SU-DHL-6 (cell line): ENCODE measurements around the gene CAPN12.

Source experiments
- H2AFZ ChIP-seq: fragments of 200-600 bp; sonication (generic); 2 replicates; pipeline ENCODE4 v1.6.1; 2014; ENCODE audit warnings: low read depth, mild to moderate bottlenecking, moderate library complexity, mixed read lengths, antibody characterized with exemption, low read length; ENCODE audit not compliant: severe bottlenecking
- H3F3A ChIP-seq: fragments of 200-600 bp; shearing (Covaris generic); 2 replicates; pipeline ENCODE4 v1.6.0; 2016; ENCODE audit warnings: antibody characterized with exemption, mild to moderate bottlenecking; ENCODE audit not compliant: insufficient read depth
- H3K27ac ChIP-seq: fragments of 200-600 bp; sonication (generic); 2 replicates; pipeline ENCODE4 v1.5.1; 2016; ENCODE audit warnings: low read depth, mild to moderate bottlenecking, low read length, moderate library complexity, mixed read lengths
- H3K27me3 ChIP-seq: fragments of 200-600 bp; sonication (generic), shearing (Covaris generic); 2 replicates; pipeline ENCODE4 v1.6.0; 2014; ENCODE audit warnings: mild to moderate bottlenecking, low read length
- H3K36me3 ChIP-seq: fragments of 200-600 bp; sonication (generic); 2 replicates; pipeline ENCODE4 v1.6.1; 2014; ENCODE audit warnings: mild to moderate bottlenecking, low read length, mixed read lengths
- H3K4me2 ChIP-seq: fragments of 300-600, 200-600 bp; shearing (Covaris generic), sonication (generic); 2 replicates; pipeline ENCODE4 v1.6.0; 2014; ENCODE audit warnings: low read length, low read depth, mild to moderate bottlenecking; ENCODE audit not compliant: poor library complexity, severe bottlenecking
- H3K4me3 ChIP-seq: fragments of 200-600 bp; sonication (generic); 2 replicates; pipeline ENCODE4 v1.5.1; 2014; ENCODE audit warnings: antibody characterized with exemption, low read length, mild to moderate bottlenecking, mixed read lengths; ENCODE audit not compliant: insufficient read depth, poor library complexity, severe bottlenecking
- H3K79me2 ChIP-seq: fragments of 200-600 bp; sonication (generic); 2 replicates; pipeline ENCODE4 v1.6.1; 2014; ENCODE audit warnings: mild to moderate bottlenecking, low read length, moderate library complexity; ENCODE audit not compliant: insufficient read depth
- H3K9ac ChIP-seq: fragments of 200-600 bp; sonication (generic); 2 replicates; pipeline ENCODE4 v1.7.0; 2014; ENCODE audit warnings: mild to moderate bottlenecking, low read length
- H3K9me2 ChIP-seq: fragments of 200-600 bp; sonication (generic); replicated peaks from 2 replicates; pipeline ENCODE4 v1.6.1; 2014; ENCODE audit warnings: low read length; ENCODE audit not compliant: insufficient read depth
- H3K9me3 ChIP-seq: fragments of 200-600 bp; sonication (generic); 2 replicates; pipeline ENCODE4 v1.6.1; 2014; ENCODE audit warnings: low read length, mixed read lengths; ENCODE audit not compliant: insufficient read depth
- H4K20me1 ChIP-seq: fragments of 200-600 bp; sonication (generic); 2 replicates; pipeline ENCODE4 v1.6.1; 2014; ENCODE audit warnings: low read depth, mild to moderate bottlenecking, antibody characterized with exemption, low read length, moderate library complexity, mixed read lengths
- CTCF ChIP-seq: fragments of 200-600 bp; sonication (generic); IDR thresholded peaks from one replicate; pipeline ENCODE4 v1.5.1; 2017; ENCODE audit warnings: antibody characterized with exemption, mild to moderate bottlenecking, low read length, moderate library complexity; ENCODE audit not compliant: insufficient read depth, poor library complexity, severe bottlenecking
- EZH2phosphoT487 ChIP-seq: fragments of 200-600 bp; sonication (generic), shearing (Covaris generic); conservative IDR thresholded peaks from 2 replicates; pipeline ENCODE4 v1.6.1; 2018; ENCODE audit warnings: mild to moderate bottlenecking, antibody characterized with exemption, low read length, moderate library complexity, mixed read lengths

Gene CAPN12

GRCh38 chr19:38712161-38712748, 32.0 kb downstream of the CAPN12 start:
- Histone ChIP-seq H3K9me2 (no peaks in the 10 kb centered on the region), H3K27ac (no peak overlapping the region), H3K9me3 (no peaks in the 10 kb centered on the region), H3K4me2 (no peak overlapping the region), H3K9ac (no peak overlapping the region), H4K20me1 (no peaks in the 10 kb centered on the region), H3F3A (no peaks in the 10 kb centered on the region), H2AFZ (no peak overlapping the region), H3K36me3 (no peaks in the 10 kb centered on the region), H3K27me3 (no peaks in the 10 kb centered on the region), H3K4me3 (no peak overlapping the region), H3K79me2 (no peaks in the 10 kb centered on the region)
- TF ChIP-seq CTCF, result no peak
- TF ChIP-seq EZH2phosphoT487, result no peak

- TF ChIP-seq CTCF (no peak), EZH2phosphoT487 (no peak)
- no peaks in the 10 kb centered on the region for H4K20me1 ChIP-seq
- no peaks in the 10 kb centered on the region for H3K9me2 ChIP-seq
- H3K4me2 ChIP-seq, result no peak overlapping the region
- no peaks in the 10 kb centered on the region for H3F3A ChIP-seq
- H3K36me3 ChIP-seq, result no peaks in the 10 kb centered on the region
- H3K4me3 ChIP-seq, result no peak overlapping the region
- no peak overlapping the region for H3K27ac ChIP-seq
- no peak overlapping the region for H3K9ac ChIP-seq
- no peak overlapping the region for H2AFZ ChIP-seq
- H3K79me2 ChIP-seq, result no peaks in the 10 kb centered on the region
- no peaks in the 10 kb centered on the region for H3K9me3 ChIP-seq
- H3K27me3 ChIP-seq, result no peaks in the 10 kb centered on the region
Measured at GRCh38 chr19:38711726-38712153, 32.5 kb downstream of the CAPN12 start.

- Histone ChIP-seq H2AFZ (no peak overlapping the region), H3K4me3 (no peak overlapping the region), H3K9ac (no peak overlapping the region), H3F3A (no peaks in the 10 kb centered on the region), H3K79me2 (no peaks in the 10 kb centered on the region), H4K20me1 (no peaks in the 10 kb centered on the region), H3K4me2 (no peak overlapping the region), H3K36me3 (no peaks in the 10 kb centered on the region), H3K27ac (no peak overlapping the region), H3K9me3 (no peaks in the 10 kb centered on the region), H3K27me3 (no peaks in the 10 kb centered on the region), H3K9me2 (no peaks in the 10 kb centered on the region)
- TF ChIP-seq EZH2phosphoT487 (no peak), CTCF (no peak)
Measured at GRCh38 chr19:38710928-38711725, 33.1 kb downstream of the CAPN12 start.
